Smooth muscle cell (in vitro differentiated cells): ENCODE results near the gene NOP9. TPM values are rescaled to one million over a fixed set of nuclear protein-coding genes. Genes with fewer than 3 reads are reported as not detected.

Experiments used
- DNase-seq: peaks from one replicate; lab custom pipeline; 2025; ENCODE audit not compliant: unreplicated experiment; lab: John Stamatoyannopoulos, UW
- H2AFZ ChIP-seq: fragments of 200-600 bp; sonication (generic); 2 replicates; pipeline ENCODE4 v1.6.0; 2016; ENCODE audit warnings: antibody characterized with exemption, low read depth, mild to moderate bottlenecking
- H3F3A ChIP-seq: fragments of 200-600 bp; sonication (generic); 2 replicates; pipeline ENCODE4 v1.6.0; 2017; ENCODE audit warnings: antibody characterized with exemption, low read depth
- H3K27ac ChIP-seq: fragments of 200-600 bp; sonication (generic); 2 replicates; pipeline ENCODE4 v1.5.1; 2016; ENCODE audit warnings: low read depth, mild to moderate bottlenecking
- H3K27me3 ChIP-seq: fragments of 200-600 bp; sonication (generic); 2 replicates; pipeline ENCODE4 v1.6.1; 2016; ENCODE audit warnings: low read depth, mild to moderate bottlenecking
- H3K36me3 ChIP-seq: fragments of 200-600 bp; sonication (generic); 2 replicates; pipeline ENCODE4 v1.5.1; 2016; ENCODE audit warnings: low read depth
- H3K4me1 ChIP-seq: fragments of 200-600 bp; sonication (generic); 2 replicates; pipeline ENCODE4 v1.5.1; 2016; ENCODE audit warnings: low read depth
- H3K4me2 ChIP-seq: fragments of 200-600 bp; sonication (generic); 2 replicates; pipeline ENCODE4 v1.6.0; 2016; ENCODE audit warnings: mild to moderate bottlenecking
- H3K4me3 ChIP-seq: fragments of 200-600 bp; sonication (generic); 2 replicates; pipeline ENCODE4 v1.5.1; 2016; ENCODE audit warnings: mild to moderate bottlenecking
- H3K79me2 ChIP-seq: fragments of 200-600 bp; sonication (generic); 2 replicates; pipeline ENCODE4 v1.6.0; 2016; ENCODE audit warnings: low read depth, mild to moderate bottlenecking
- H3K9ac ChIP-seq: fragments of 200-600 bp; sonication (generic); 2 replicates; pipeline ENCODE4 v1.6.0; 2016; ENCODE audit warnings: low read depth
- H3K9me3 ChIP-seq: fragments of 200-600 bp; sonication (generic); replicated peaks from 2 replicates; pipeline ENCODE4 v1.5.1; 2016; ENCODE audit warnings: low read depth
- H4K20me1 ChIP-seq: fragments of 200-600 bp; sonication (generic); 2 replicates; pipeline ENCODE4 v1.6.0; 2016; ENCODE audit warnings: low read depth
- CTCF ChIP-seq: fragments of 200-600 bp; sonication (generic); IDR thresholded peaks from 2 replicates; pipeline ENCODE4 v1.5.1; 2017; ENCODE audit warnings: borderline replicate concordance, mild to moderate bottlenecking, antibody characterized with exemption; ENCODE audit not compliant: insufficient read depth, poor library complexity, severe bottlenecking
- WGBS: methylation state at CpG from one replicate; pipeline ENCODE4 v1.1.7; 2016; ENCODE audit warnings: low lambda C conversion rate; 5-methylcytosine and 5-hydroxymethylcytosine counted together
- polyA plus RNA-seq: library from polyadenylated mRNA; unstranded; fragments of >200 nt; fragmentation: Nextera tagmentation; extraction: Ambion mirVana; gene quantifications from 2 replicates; pipeline ENCODE4 v1.2.1, GENCODE V29; 2016
- total RNA-seq: library from RNA; depleted of rRNA; stranded (reverse); fragments of >200 nt; gene quantifications from 2 replicates; pipeline ENCODE4 v1.2.3, GENCODE V29; 2014

NOP9 gene
- total and polyA plus RNA-seq, 2 experiments from 2014 or later, result 3.3 to 9.3 TPM

GRCh38 chr14:24310265-24310645 lies 10.6 kb downstream of the NOP9 start:
- Histone ChIP-seq H3F3A (no peaks in the 10 kb centered on the region), H3K79me2 (no peaks in the 10 kb centered on the region), H3K4me3 (no peak overlapping the region), H3K4me1 (no peaks in the 10 kb centered on the region), H4K20me1 (no peaks in the 10 kb centered on the region), H3K27ac (no peak overlapping the region), H3K9ac (no peak overlapping the region), H3K36me3 (no peaks in the 10 kb centered on the region), H3K4me2 (no peak overlapping the region), H3K27me3 (no peaks in the 10 kb centered on the region), H3K9me3 (no peaks in the 10 kb centered on the region), H2AFZ (no peak overlapping the region)
- TF ChIP-seq CTCF, result no peak
- 94% methylated on average over 5 of the region's 5 CpGs for WGBS
- DNase-seq, result no peak

- H3K79me2 ChIP-seq, result no peaks in the 10 kb centered on the region
- H3K4me3 ChIP-seq, result no peak within 1 kb of the TSS
- H3K27me3 ChIP-seq, result no peaks in the 10 kb centered on the region
- DNase-seq, result no peak
- WGBS, result 98% methylated on average over 78 of the region's 99 CpGs
- H3K9me3 ChIP-seq, result no peaks in the 10 kb centered on the region
- TF ChIP-seq CTCF, result no peak
- no peak within 1 kb of the TSS for H2AFZ ChIP-seq
- no peaks in the 10 kb centered on the region for H3K4me1 ChIP-seq
- H3K4me2 ChIP-seq, result no peak within 1 kb of the TSS
- H3K36me3 ChIP-seq, result no peaks in the 10 kb centered on the region
- no peak within 1 kb of the TSS for H3K27ac ChIP-seq
- no peaks in the 10 kb centered on the region for H4K20me1 ChIP-seq
- H3F3A ChIP-seq, result no peaks in the 10 kb centered on the region
- H3K9ac ChIP-seq, result no peak within 1 kb of the TSS
These were observed 11.3 kb downstream of the NOP9 start, which contains the start of gene LTB4R for GRCh38 chr14:24310646-24311604. Gene LTB4R (plus strand): TSS chr14:24311502. CDS start chr14:24315652, 4,150 bp downstream.

DNA sequence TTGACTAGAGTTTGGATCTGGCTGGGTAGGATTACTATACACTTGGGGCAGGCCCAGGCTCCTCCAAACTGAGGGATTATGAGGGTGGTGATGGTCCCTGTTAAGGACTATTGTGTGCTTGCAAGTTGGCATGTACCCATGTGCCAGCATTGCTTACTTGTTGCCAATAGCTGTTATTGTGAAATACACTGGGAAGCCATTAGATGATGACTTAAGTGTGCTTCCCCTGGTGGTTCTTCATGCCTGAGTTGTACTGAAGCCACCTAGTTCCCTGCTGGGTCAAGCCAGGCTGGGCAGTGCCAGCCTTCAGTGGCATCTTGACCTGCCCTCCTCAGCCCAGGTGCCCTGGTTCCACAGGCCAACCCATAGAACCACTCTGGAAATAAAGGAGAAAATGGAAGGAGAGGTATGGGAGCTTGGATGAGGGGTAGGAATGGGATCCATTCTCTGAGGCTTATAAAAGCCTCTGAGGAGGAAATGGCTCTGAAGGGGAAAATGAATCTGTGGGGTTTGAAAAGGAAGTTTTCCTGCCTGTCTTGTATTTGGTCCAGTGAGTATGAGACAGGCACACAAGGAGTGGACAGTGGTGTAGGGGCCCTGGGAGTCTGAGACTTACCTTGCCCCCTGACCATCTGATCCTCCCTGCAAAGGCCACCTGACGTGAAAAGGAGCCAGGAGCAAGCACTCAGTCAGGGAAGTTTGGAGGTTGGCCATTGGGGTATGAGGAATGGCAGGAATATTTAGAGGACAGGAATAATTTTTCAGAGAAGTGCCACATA lies 12.4 kb downstream of the NOP9 start:
- WGBS, result 100% methylated on average over 1 of the region's 1 CpG
- no peak for TF ChIP-seq CTCF
- H3K36me3 ChIP-seq, result no peaks in the 10 kb centered on the region
- H3K4me2 ChIP-seq, result no peak overlapping the region
- DNase-seq, result no peak
- no peaks in the 10 kb centered on the region for H3K9me3 ChIP-seq
- H3K4me1 ChIP-seq, result no peaks in the 10 kb centered on the region
- no peak overlapping the region for H2AFZ ChIP-seq
- no peaks in the 10 kb centered on the region for H3F3A ChIP-seq
- no peak overlapping the region for H3K27ac ChIP-seq
- no peak overlapping the region for H3K9ac ChIP-seq
- no peaks in the 10 kb centered on the region for H3K27me3 ChIP-seq
- no peaks in the 10 kb centered on the region for H3K79me2 ChIP-seq
- H4K20me1 ChIP-seq, result no peaks in the 10 kb centered on the region
- H3K4me3 ChIP-seq, result no peak overlapping the region
